ENCODE measurements around the gene BPIFB2.
"Not testable (repeated sequence)": the region's sequence is repeated elsewhere in the genome, so short reads cannot be mapped to it uniquely, and the experiment has no call there.

The BPIFB2 gene

GRCh38 chr20:33007376-33008335 is at the start of gene BPIFB2:
BPIFB2 (plus strand) TSS chr20:33007704; CDS start chr20:33008575, 871 bp downstream.
- DNase-seq (ENCODE audit: low read depth in 3 of 3), result no peak

GRCh38 chr20:32958574-32958973 is 48.9 kb upstream of the BPIFB2 start:
- no peak for DNase-seq (ENCODE audit: low read depth in 3 of 3)

GRCh38 chr20:32959351-32960221 is 47.9 kb upstream of the BPIFB2 start:
- DNase-seq (ENCODE audit: low read depth in 3 of 3), result no peak

- no peak for DNase-seq (ENCODE audit: low read depth in 3 of 3)
These were observed 47.3 kb upstream of the BPIFB2 start for GRCh38 chr20:32960222-32960518.

GRCh38 chr20:32960849-32961731 is 46.4 kb upstream of the BPIFB2 start:
- DNase-seq (ENCODE audit: low read depth in 3 of 3), result no peak

- no peak for DNase-seq (ENCODE audit: low read depth in 3 of 3)
These were observed 45.5 kb upstream of the BPIFB2 start for GRCh38 chr20:32962053-32962452.

- DNase-seq (ENCODE audit: low read depth in 3 of 3), result not testable (repeated sequence)
These were observed 44.9 kb upstream of the BPIFB2 start for GRCh38 chr20:32962646-32963045.

- no peak for DNase-seq (ENCODE audit: low read depth in 3 of 3)
These were observed 44.3 kb upstream of the BPIFB2 start for GRCh38 chr20:32963176-32963575.

GRCh38 chr20:32964575-32964974 is 42.9 kb upstream of the BPIFB2 start:
- no peak for DNase-seq (ENCODE audit: low read depth in 3 of 3)

- no peak for DNase-seq (ENCODE audit: low read depth in 3 of 3)
These were observed 42.4 kb upstream of the BPIFB2 start for GRCh38 chr20:32965115-32965514.

- DNase-seq (ENCODE audit: low read depth in 3 of 3), result no peak
These were observed 41.7 kb upstream of the BPIFB2 start for GRCh38 chr20:32965581-32966373.

- no peak for DNase-seq (ENCODE audit: low read depth in 3 of 3)
These were observed 41.1 kb upstream of the BPIFB2 start for GRCh38 chr20:32966382-32966781.

- DNase-seq (ENCODE audit: low read depth in 3 of 3), result no peak
These were observed 40.4 kb upstream of the BPIFB2 start for GRCh38 chr20:32966881-32967781.

- peak in 1 of 3 donors; percentile 47 for DNase-seq (ENCODE audit: low read depth in 3 of 3)
These were observed 39.5 kb upstream of the BPIFB2 start for GRCh38 chr20:32967961-32968457.

- peak in 1 of 3 donors; percentile 42 for DNase-seq (ENCODE audit: low read depth in 3 of 3)
These were observed 38.8 kb upstream of the BPIFB2 start for GRCh38 chr20:32968478-32969241.

GRCh38 chr20:32969356-32970114 is 38.0 kb upstream of the BPIFB2 start:
- no peak for DNase-seq (ENCODE audit: low read depth in 3 of 3)

GRCh38 chr20:32970115-32970972 is 37.2 kb upstream of the BPIFB2 start:
- no peak for DNase-seq (ENCODE audit: low read depth in 3 of 3)
